IMR-90 (cell line): ENCODE measurements around the gene OR2T33.

ENCODE experiments used
- MAZ ChIP-seq: IDR thresholded peaks from 2 replicates; pipeline ENCODE4 v1.6.1; 2012; ENCODE audit warnings: low read depth, mild to moderate bottlenecking, low read length, improper control_type of control experiment, moderate library complexity, borderline replicate concordance
- MXI1 ChIP-seq: IDR thresholded peaks from 2 replicates; pipeline ENCODE4 v1.6.1; 2012; ENCODE audit warnings: low read depth, mild to moderate bottlenecking, low read length, moderate library complexity, borderline replicate concordance
- NFE2L2 ChIP-seq: fragments of 150-350 bp; IDR thresholded peaks from 2 replicates; pipeline ENCODE4 v1.6.1; 2016; ENCODE audit warnings: low read depth, mild to moderate bottlenecking, low read length
- POLR2A ChIP-seq: IDR thresholded peaks from 2 replicates; pipeline ENCODE4 v1.6.1; 2012; ENCODE audit warnings: mild to moderate bottlenecking, low read depth, low read length
- RFX5 ChIP-seq: IDR thresholded peaks from 2 replicates; pipeline ENCODE4 v1.8.0; 2012; ENCODE audit warnings: low read depth, mild to moderate bottlenecking, low read length, moderate library complexity
- TF ChIP-seq, protein P1 (sequence below): conservative IDR thresholded peaks from 2 replicates; pipeline ENCODE4 v1.5.1; 2012; ENCODE audit warnings: mild to moderate bottlenecking, low read depth, low read length, improper control_type of control experiment
- TF ChIP-seq, protein P2 (sequence below): fragments of 150-350 bp; IDR thresholded peaks from 2 replicates; pipeline ENCODE4 v1.6.1; 2016; ENCODE audit warnings: low read depth, mild to moderate bottlenecking, low read length, moderate library complexity, borderline replicate concordance
- TF ChIP-seq, protein P3 (sequence below): fragments of 150-350 bp; IDR thresholded peaks from 2 replicates; pipeline ENCODE4 v1.6.1; 2017; ENCODE audit warnings: mild to moderate bottlenecking, antibody characterized with exemption, low read length, low read depth

DNA sequence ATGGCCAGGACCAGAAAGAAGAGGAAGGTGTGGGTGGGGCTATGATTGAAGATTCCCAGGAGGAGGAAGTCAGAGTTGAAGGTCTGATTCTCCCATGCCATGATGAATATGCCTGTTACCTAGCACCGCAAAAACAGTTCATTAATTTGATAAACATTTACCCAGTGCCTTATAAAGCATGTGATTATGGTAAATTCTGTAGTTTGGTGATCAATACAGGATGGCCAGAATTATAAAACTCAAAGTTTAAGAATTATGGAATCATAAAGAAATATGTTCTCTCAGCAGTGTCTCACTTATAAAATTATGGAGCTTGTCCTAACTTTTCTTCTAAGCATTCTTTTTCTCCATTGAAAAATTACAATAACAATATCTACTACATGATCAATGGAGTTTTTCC is 46.7 kb upstream of the OR2T33 start, which contains the start of gene OR2M7:
- TF ChIP-seq, protein P1, sequence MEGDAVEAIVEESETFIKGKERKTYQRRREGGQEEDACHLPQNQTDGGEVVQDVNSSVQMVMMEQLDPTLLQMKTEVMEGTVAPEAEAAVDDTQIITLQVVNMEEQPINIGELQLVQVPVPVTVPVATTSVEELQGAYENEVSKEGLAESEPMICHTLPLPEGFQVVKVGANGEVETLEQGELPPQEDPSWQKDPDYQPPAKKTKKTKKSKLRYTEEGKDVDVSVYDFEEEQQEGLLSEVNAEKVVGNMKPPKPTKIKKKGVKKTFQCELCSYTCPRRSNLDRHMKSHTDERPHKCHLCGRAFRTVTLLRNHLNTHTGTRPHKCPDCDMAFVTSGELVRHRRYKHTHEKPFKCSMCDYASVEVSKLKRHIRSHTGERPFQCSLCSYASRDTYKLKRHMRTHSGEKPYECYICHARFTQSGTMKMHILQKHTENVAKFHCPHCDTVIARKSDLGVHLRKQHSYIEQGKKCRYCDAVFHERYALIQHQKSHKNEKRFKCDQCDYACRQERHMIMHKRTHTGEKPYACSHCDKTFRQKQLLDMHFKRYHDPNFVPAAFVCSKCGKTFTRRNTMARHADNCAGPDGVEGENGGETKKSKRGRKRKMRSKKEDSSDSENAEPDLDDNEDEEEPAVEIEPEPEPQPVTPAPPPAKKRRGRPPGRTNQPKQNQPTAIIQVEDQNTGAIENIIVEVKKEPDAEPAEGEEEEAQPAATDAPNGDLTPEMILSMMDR, result no peak
- TF ChIP-seq POLR2A (no peak), MXI1 (no peak), RFX5 (no peak), NFE2L2 (no peak), MAZ (no peak)
- TF ChIP-seq, protein P2, sequence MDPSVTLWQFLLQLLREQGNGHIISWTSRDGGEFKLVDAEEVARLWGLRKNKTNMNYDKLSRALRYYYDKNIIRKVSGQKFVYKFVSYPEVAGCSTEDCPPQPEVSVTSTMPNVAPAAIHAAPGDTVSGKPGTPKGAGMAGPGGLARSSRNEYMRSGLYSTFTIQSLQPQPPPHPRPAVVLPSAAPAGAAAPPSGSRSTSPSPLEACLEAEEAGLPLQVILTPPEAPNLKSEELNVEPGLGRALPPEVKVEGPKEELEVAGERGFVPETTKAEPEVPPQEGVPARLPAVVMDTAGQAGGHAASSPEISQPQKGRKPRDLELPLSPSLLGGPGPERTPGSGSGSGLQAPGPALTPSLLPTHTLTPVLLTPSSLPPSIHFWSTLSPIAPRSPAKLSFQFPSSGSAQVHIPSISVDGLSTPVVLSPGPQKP, result no peak
- TF ChIP-seq, protein P3, sequence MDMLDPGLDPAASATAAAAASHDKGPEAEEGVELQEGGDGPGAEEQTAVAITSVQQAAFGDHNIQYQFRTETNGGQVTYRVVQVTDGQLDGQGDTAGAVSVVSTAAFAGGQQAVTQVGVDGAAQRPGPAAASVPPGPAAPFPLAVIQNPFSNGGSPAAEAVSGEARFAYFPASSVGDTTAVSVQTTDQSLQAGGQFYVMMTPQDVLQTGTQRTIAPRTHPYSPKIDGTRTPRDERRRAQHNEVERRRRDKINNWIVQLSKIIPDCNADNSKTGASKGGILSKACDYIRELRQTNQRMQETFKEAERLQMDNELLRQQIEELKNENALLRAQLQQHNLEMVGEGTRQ, result no peak
